Measurements from ENCODE around the gene RALA.

DNA sequence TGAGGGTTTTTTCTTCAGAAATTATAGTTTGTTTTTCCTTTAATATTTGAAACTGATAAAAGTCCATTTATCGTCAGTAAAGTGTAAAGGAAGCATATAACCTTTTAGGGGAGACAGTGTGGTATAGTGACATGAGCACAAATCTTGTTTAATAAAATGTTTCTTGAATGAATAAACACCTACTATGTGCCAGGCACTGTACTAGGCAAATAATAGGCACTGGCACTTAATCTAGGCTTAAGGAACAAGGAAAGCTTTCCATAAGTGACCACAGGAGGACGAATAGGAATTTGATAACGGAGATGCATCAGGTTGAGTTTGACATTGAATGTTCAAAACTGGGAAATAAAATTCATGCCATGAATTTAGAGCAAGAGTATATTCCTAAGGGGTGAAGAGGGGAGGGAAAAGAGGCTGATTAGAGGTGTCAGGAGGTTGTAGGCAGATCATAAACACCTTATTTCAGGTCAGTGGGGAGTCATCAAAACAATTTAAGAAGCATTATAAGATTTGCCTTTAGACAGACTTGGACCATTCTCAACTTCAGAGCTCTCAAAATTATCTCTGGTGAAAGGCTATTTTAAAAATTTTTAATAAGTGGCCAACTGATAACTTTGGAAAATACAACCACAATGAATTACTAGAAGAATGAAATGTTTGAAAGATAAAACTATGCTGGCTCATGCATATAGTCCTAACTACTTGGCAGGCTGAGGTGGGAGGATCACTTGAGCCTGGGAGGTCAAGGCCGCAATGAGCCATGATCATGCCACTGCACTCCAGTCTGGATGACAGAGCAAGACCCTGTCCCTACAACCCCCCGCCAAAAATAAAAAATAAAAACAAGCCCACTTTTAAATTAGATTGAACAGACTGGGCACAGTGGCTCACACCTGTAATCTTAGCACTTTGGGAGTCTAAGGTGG, 22.4 kb downstream of the RALA start:
- TF ChIP-seq, protein P1, sequence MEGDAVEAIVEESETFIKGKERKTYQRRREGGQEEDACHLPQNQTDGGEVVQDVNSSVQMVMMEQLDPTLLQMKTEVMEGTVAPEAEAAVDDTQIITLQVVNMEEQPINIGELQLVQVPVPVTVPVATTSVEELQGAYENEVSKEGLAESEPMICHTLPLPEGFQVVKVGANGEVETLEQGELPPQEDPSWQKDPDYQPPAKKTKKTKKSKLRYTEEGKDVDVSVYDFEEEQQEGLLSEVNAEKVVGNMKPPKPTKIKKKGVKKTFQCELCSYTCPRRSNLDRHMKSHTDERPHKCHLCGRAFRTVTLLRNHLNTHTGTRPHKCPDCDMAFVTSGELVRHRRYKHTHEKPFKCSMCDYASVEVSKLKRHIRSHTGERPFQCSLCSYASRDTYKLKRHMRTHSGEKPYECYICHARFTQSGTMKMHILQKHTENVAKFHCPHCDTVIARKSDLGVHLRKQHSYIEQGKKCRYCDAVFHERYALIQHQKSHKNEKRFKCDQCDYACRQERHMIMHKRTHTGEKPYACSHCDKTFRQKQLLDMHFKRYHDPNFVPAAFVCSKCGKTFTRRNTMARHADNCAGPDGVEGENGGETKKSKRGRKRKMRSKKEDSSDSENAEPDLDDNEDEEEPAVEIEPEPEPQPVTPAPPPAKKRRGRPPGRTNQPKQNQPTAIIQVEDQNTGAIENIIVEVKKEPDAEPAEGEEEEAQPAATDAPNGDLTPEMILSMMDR (optimal IDR thresholded peaks at IDR 0.05 in 1 of 3, IDR thresholded peaks at IDR 0.05 in 1 of 3, conservative IDR thresholded peaks at IDR 0.05 in 1 of 3; ENCODE audit: extremely low read depth in 1 of 3, insufficient read depth in 2 of 3, low read length in 3 of 3): no peak
- TF ChIP-seq EZH2 (IDR thresholded peaks at IDR 0.05; ENCODE audit: low read length): no peak
